ENCODE measurements around the gene PDCL2.

The PDCL2 gene

DNA sequence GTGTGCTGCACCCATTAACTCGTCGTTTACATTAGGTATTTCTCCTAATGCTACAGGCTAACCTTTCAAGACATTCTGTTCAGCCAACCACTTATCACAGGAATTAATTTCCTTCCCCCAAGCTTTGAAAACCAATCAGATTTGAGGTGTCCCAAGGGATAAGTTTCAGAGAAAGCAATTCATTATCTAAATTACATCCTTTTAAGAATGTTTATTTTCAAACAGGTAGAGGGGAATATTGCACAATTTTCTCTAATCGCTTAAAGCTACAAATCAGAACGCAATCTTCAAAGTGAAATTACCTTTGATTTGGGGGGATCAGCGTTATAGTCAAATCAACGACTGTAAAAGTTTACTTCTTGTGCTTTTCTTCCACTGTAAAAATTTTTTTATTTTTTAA is 46.9 kb downstream of the PDCL2 start:
- DNase-seq, result no peak
- in situ Hi-C loops (cut with HindIII; ENCODE audit: low pct_ligation_motif_present, low sequenced_read_pairs), result no loop called here
- Histone ChIP-seq H3K4me3 (ENCODE audit: low read depth, low read length) (peak overlapping the region; percentile 72), H3K27me3 (replicated peaks) (no peaks in the 10 kb centered on the region), H3K27ac (peak overlapping the region; percentile 82), H3K36me3 (replicated peaks) (no peaks in the 10 kb centered on the region)
- TF ChIP-seq CTCF (IDR thresholded peaks at IDR 0.05; ENCODE audit: low read depth, low read length, missing control alignments), result no peak

DNA sequence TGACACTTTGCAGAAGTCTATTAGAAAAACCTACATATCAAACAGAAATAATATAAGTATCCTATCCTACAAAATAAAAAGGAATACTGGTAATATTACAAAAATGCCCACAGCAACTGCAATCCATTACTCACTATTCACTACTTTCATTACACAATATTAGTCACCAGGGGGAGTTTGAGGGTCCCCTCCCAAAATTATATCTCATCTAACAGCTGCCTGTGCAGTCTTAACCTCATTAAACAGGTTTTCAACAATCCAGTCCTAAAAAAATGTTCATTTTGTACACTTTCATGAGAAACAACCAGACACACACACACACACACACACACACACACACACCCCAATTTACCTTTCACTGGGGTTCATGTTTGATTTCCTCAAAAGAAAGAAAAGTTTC is 48.2 kb downstream of the PDCL2 start:
- TF ChIP-seq CTCF (IDR thresholded peaks at IDR 0.05; ENCODE audit: low read depth, low read length, missing control alignments), result peak; percentile 8
- in situ Hi-C loops (cut with HindIII; ENCODE audit: low pct_ligation_motif_present, low sequenced_read_pairs), result no loop called here
- Histone ChIP-seq H3K27me3 (replicated peaks) (no peaks in the 10 kb centered on the region), H3K4me3 (ENCODE audit: low read depth, low read length) (no peak overlapping the region), H3K36me3 (replicated peaks) (no peaks in the 10 kb centered on the region), H3K27ac (no peak overlapping the region)
- no peak for DNase-seq

- no peaks in the 10 kb centered on the region for H3K36me3 ChIP-seq (replicated peaks)
- in situ Hi-C loops (cut with HindIII; ENCODE audit: low pct_ligation_motif_present, low sequenced_read_pairs), result no loop called here
- H3K4me3 ChIP-seq (ENCODE audit: low read depth, low read length), result no peak overlapping the region
- H3K27ac ChIP-seq, result no peak overlapping the region
- no peak for DNase-seq
- no peaks in the 10 kb centered on the region for H3K27me3 ChIP-seq (replicated peaks)
- no peak for TF ChIP-seq CTCF (IDR thresholded peaks at IDR 0.05; ENCODE audit: low read depth, low read length, missing control alignments)
These were observed 51.8 kb downstream of the PDCL2 start for GRCh38 chr4:55540271-55540670.

- H3K27me3 ChIP-seq (replicated peaks), result no peaks in the 10 kb centered on the region
- in situ Hi-C loops (cut with HindIII; ENCODE audit: low pct_ligation_motif_present, low sequenced_read_pairs), result no loop called here
- H3K4me3 ChIP-seq (ENCODE audit: low read depth, low read length), result no peak overlapping the region
- H3K36me3 ChIP-seq (replicated peaks), result no peaks in the 10 kb centered on the region
- no peak for TF ChIP-seq CTCF (IDR thresholded peaks at IDR 0.05; ENCODE audit: low read depth, low read length, missing control alignments)
- no peak overlapping the region for H3K27ac ChIP-seq
- DNase-seq, result no peak
These were observed 52.4 kb downstream of the PDCL2 start for GRCh38 chr4:55539658-55540057.

- no peak for DNase-seq
- Histone ChIP-seq H3K27ac (no peak overlapping the region), H3K36me3 (replicated peaks) (no peaks in the 10 kb centered on the region), H3K27me3 (replicated peaks) (no peaks in the 10 kb centered on the region), H3K4me3 (ENCODE audit: low read depth, low read length) (no peak overlapping the region)
- in situ Hi-C loops (cut with HindIII; ENCODE audit: low pct_ligation_motif_present, low sequenced_read_pairs), result no loop called here
- no peak for TF ChIP-seq CTCF (IDR thresholded peaks at IDR 0.05; ENCODE audit: low read depth, low read length, missing control alignments)
These were observed 53.5 kb downstream of the PDCL2 start for GRCh38 chr4:55538531-55538930.

GRCh38 chr4:55534306-55534705 is 57.7 kb downstream of the PDCL2 start:
- DNase-seq, result no peak
- Histone ChIP-seq H3K27me3 (replicated peaks) (no peaks in the 10 kb centered on the region), H3K27ac (no peak overlapping the region), H3K4me3 (ENCODE audit: low read depth, low read length) (no peak overlapping the region), H3K36me3 (replicated peaks) (no peaks in the 10 kb centered on the region)
- no peak for TF ChIP-seq CTCF (IDR thresholded peaks at IDR 0.05; ENCODE audit: low read depth, low read length, missing control alignments)
- in situ Hi-C loops (cut with HindIII; ENCODE audit: low pct_ligation_motif_present, low sequenced_read_pairs), result no loop called here

All from brain microvascular endothelial cell (primary cell).